PC-3 (cell line): ENCODE data around the gene THUMPD3. TPM values are rescaled to one million over a fixed set of nuclear protein-coding genes. Genes with fewer than 3 reads are reported as not detected.

Experiments
- ATAC-seq: fragments of 200-7000 bp; cut with Tn5 transposase; 2 replicates; pipeline ENCODE4 v1.9.1; 2020; ENCODE audit warnings: mild to moderate bottlenecking, moderate library complexity
- BruUV-seq: library from RNA; stranded (reverse); fragments of 400-500 nt; replicated peaks from 2 replicates; lab custom pipeline; 2021; lab: Mats Ljungman, UMichigan
- CTCF ChIA-PET: fragments of 300-600 bp; sonication (Branson Sonifier 250); formaldehyde crosslinking; loops from one replicate; lab custom pipeline; 2022; ENCODE audit warnings: antibody characterized with exemption; lab: Charles Lee
- POLR2A ChIA-PET: fragments of 300-600 bp; sonication (Branson Sonifier 250); formaldehyde crosslinking; loops from one replicate; lab custom pipeline; 2022; ENCODE audit warnings: antibody characterized with exemption; ENCODE audit not compliant: unreplicated experiment; lab: Charles Lee
- DNase-seq: peaks from one replicate; pipeline ENCODE4 v3.0.0-alpha.2; 2015
- H2AFZ ChIP-seq: fragments of 300-600 bp; sonication (generic); 2 replicates; pipeline ENCODE4 v1.6.0; 2016; ENCODE audit warnings: antibody characterized with exemption, low read length
- H3F3A ChIP-seq: fragments of 300-600 bp; sonication (generic); one replicate; pipeline ENCODE4 v1.6.0; 2017; ENCODE audit warnings: antibody characterized with exemption, low read length, control low read depth, mild to moderate bottlenecking; ENCODE audit not compliant: unreplicated experiment
- H3K27ac ChIP-seq: fragments of 300-600 bp; sonication (generic); 2 replicates; pipeline ENCODE4 v1.5.1; 2016; ENCODE audit warnings: mild to moderate bottlenecking, low read length
- H3K27me3 ChIP-seq: fragments of 300-600 bp; sonication (generic); 2 replicates; pipeline ENCODE4 v1.6.1; 2016; ENCODE audit warnings: low read length, mixed read lengths
- H3K36me3 ChIP-seq: fragments of 300-600 bp; sonication (generic); 2 replicates; pipeline ENCODE4 v1.6.1; 2016; ENCODE audit warnings: low read depth, mixed run types, low read length, mixed read lengths
- H3K4me1 ChIP-seq: fragments of 300-600 bp; sonication (generic); 2 replicates; pipeline ENCODE4 v1.5.1; 2016; ENCODE audit warnings: low read length; ENCODE audit not compliant: insufficient read depth
- H3K4me2 ChIP-seq: fragments of 300-600 bp; sonication (generic); 2 replicates; pipeline ENCODE4 v1.6.0; 2016; ENCODE audit warnings: low read length
- H3K4me3 ChIP-seq: fragments of 300-600 bp; sonication (generic); 2 replicates; pipeline ENCODE4 v1.5.1; 2016; ENCODE audit warnings: mild to moderate bottlenecking, low read length, mixed read lengths
- H3K79me2 ChIP-seq: fragments of 300-600 bp; sonication (generic); 2 replicates; pipeline ENCODE4 v1.6.1; 2017; ENCODE audit warnings: low read length, mixed read lengths
- H3K9ac ChIP-seq: fragments of 300-600 bp; sonication (generic); 2 replicates; pipeline ENCODE4 v1.6.0; 2016; ENCODE audit warnings: mild to moderate bottlenecking, low read length
- H3K9me2 ChIP-seq: fragments of 300-600 bp; sonication (generic); replicated peaks from 2 replicates; pipeline ENCODE4 v1.6.1; 2016; ENCODE audit warnings: mixed run types, low read length, mixed read lengths
- H3K9me3 ChIP-seq: fragments of 300-600 bp; sonication (generic); 2 replicates; pipeline ENCODE4 v1.6.1; 2016; ENCODE audit warnings: low read length, mixed read lengths
- H4K20me1 ChIP-seq: fragments of 300-600 bp; sonication (generic); 2 replicates; pipeline ENCODE4 v1.6.1; 2016; ENCODE audit warnings: low read length, mixed read lengths
- EZH2 ChIP-seq: fragments of 300-600 bp; sonication (generic); IDR thresholded peaks from one replicate; pipeline ENCODE4 v1.6.1; 2017; ENCODE audit warnings: antibody characterized with exemption, mild to moderate bottlenecking, low read length; ENCODE audit not compliant: unreplicated experiment
- EZH2phosphoT487 ChIP-seq: fragments of 300-600 bp; sonication (generic); IDR thresholded peaks from 2 replicates; pipeline ENCODE4 v1.6.1; 2018; ENCODE audit warnings: mild to moderate bottlenecking, antibody characterized with exemption, low read length, borderline replicate concordance
- intact Hi-C: fragments of 100-400 bp; cut with micrococcal nuclease; formaldehyde crosslinking; loops from 2 replicates; pipeline ENCODE4 v1.9.0; 2023
- total RNA-seq: library from RNA; depleted of rRNA; stranded (reverse); fragments of >200 nt; gene quantifications from 2 replicates; pipeline ENCODE4 v1.2.3, GENCODE V29; 2014
- TF ChIP-seq, protein P1 (sequence below): fragments of 300-600 bp; sonication (generic); conservative IDR thresholded peaks from 2 replicates; pipeline ENCODE4 v1.5.1; 2017; ENCODE audit warnings: antibody characterized with exemption, low read depth, mild to moderate bottlenecking, low read length

The THUMPD3 gene
- total RNA-seq, 1 experiment from 2014 or later = 45.3 TPM

GRCh38 chr3:9412293-9412692, 49.4 kb downstream of the THUMPD3 start:
- intact Hi-C loops = no loop called here
- H3K9me3 ChIP-seq = no peaks in the 10 kb centered on the region
- H3K27me3 ChIP-seq = no peaks in the 10 kb centered on the region
- ATAC-seq (no peak), DNase-seq (no peak)
- H3K27ac ChIP-seq = no peak overlapping the region
- H3K4me2 ChIP-seq = no peak overlapping the region
- no peak overlapping the region for H2AFZ ChIP-seq
- H3K9me2 ChIP-seq = no peaks in the 10 kb centered on the region
- H3K79me2 ChIP-seq = peaks cover 100% of the 10 kb centered on the region
- BruUV-seq = no TSS peak
- ChIA-PET CTCF (no interaction called here), POLR2A (no interaction called here)
- peaks cover 7% of the 10 kb centered on the region; the same call in 1 of the 2 replicates for H3K36me3 ChIP-seq
- H3K4me1 ChIP-seq = no peaks in the 10 kb centered on the region
- no peak overlapping the region for H3K9ac ChIP-seq
- no peak overlapping the region for H3K4me3 ChIP-seq
- H4K20me1 ChIP-seq = peaks cover 84% of the 10 kb centered on the region
- TF ChIP-seq EZH2phosphoT487 (no peak), EZH2 (no peak)
- TF ChIP-seq, protein P1, sequence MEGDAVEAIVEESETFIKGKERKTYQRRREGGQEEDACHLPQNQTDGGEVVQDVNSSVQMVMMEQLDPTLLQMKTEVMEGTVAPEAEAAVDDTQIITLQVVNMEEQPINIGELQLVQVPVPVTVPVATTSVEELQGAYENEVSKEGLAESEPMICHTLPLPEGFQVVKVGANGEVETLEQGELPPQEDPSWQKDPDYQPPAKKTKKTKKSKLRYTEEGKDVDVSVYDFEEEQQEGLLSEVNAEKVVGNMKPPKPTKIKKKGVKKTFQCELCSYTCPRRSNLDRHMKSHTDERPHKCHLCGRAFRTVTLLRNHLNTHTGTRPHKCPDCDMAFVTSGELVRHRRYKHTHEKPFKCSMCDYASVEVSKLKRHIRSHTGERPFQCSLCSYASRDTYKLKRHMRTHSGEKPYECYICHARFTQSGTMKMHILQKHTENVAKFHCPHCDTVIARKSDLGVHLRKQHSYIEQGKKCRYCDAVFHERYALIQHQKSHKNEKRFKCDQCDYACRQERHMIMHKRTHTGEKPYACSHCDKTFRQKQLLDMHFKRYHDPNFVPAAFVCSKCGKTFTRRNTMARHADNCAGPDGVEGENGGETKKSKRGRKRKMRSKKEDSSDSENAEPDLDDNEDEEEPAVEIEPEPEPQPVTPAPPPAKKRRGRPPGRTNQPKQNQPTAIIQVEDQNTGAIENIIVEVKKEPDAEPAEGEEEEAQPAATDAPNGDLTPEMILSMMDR = no peak
- H3F3A ChIP-seq = no peaks in the 10 kb centered on the region

DNA sequence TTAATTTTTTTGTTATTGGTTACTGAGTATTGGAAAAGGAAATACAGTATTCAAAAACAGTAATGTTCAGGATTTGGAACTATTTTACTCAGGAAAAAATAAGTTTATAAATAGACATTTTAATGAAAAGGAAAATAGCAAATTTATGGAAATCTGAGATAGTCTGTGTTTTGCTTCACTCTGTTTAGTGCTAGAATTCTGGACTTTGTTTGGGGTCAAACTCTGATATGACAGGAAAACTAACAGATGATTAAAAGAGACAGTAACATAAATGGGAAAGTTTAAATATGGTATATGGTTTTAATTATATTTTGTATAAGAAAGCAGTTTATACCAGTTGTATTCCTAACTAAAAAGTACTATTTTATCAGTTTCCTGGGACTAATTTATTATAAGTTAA, 52.0 kb downstream of the THUMPD3 start:
- ChIA-PET CTCF (no interaction called here), POLR2A (no interaction called here)
- Histone ChIP-seq H3K79me2 (peaks cover 98% of the 10 kb centered on the region), H3K27me3 (no peaks in the 10 kb centered on the region), H3K9me2 (no peaks in the 10 kb centered on the region), H3K36me3 (no peaks in the 10 kb centered on the region), H3K4me2 (no peak overlapping the region), H3K4me3 (no peak overlapping the region), H3K9me3 (no peaks in the 10 kb centered on the region), H3F3A (no peaks in the 10 kb centered on the region), H3K27ac (no peak overlapping the region), H4K20me1 (peaks cover 69% of the 10 kb centered on the region), H3K9ac (no peak overlapping the region), H3K4me1 (no peaks in the 10 kb centered on the region; the same call in 1 of the 2 replicates), H2AFZ (no peak overlapping the region)
- intact Hi-C loops = no loop called here
- no TSS peak for BruUV-seq
- DNase-seq = no peak
- no peak for ATAC-seq
- no peak for TF ChIP-seq EZH2
- TF ChIP-seq EZH2phosphoT487 = no peak
- TF ChIP-seq, protein P1 = no peak

DNA sequence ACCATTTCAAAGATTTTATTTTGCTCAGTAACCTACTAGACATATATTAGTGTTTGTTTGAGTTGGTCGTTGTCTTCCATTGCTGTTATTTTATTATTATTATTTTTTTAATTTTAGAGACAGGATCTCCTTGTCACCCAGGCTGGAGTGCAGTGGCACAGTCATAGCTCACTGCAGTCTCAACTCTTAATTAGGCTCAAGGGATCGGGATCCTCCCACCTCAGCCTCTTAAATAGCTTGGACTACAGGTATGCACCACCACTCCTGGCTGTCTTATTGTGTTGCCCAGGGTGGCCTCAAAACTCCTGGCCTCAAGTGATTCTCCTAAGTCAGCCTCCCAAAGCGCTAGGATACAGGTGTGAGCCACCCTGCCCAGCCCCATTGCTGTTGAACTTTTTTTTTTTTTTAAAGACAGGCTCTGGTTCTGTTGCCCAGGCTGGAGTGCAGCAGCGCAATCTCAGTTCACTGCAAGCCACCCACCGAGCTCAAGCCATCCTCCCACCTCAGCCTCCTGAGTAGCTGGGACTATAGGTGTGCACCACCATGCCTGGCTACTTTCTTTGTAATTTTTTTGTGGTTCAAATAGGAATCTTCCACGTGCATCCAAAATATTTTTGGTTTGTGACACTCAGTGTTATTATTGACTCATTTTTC, 52.8 kb downstream of the THUMPD3 start:
- Histone ChIP-seq H3F3A (no peaks in the 10 kb centered on the region), H3K9me3 (no peaks in the 10 kb centered on the region), H3K9me2 (no peaks in the 10 kb centered on the region), H3K36me3 (no peaks in the 10 kb centered on the region), H3K27me3 (no peaks in the 10 kb centered on the region), H3K4me3 (no peak overlapping the region), H3K4me1 (peaks cover 4% of the 10 kb centered on the region), H3K79me2 (peaks cover 98% of the 10 kb centered on the region), H4K20me1 (peaks cover 62% of the 10 kb centered on the region), H2AFZ (no peak overlapping the region), H3K4me2 (no peak overlapping the region), H3K27ac (no peak overlapping the region), H3K9ac (no peak overlapping the region)
- ChIA-PET CTCF (no interaction called here), POLR2A (interaction anchor here (0.7 kb wide), 1 partner anchor 120 kb away, joined by 3 read pairs; no protein-coding TSS in a partner anchor)
- no TSS peak for BruUV-seq
- ATAC-seq = no peak
- DNase-seq = no peak
- TF ChIP-seq EZH2 (no peak), EZH2phosphoT487 (no peak)
- TF ChIP-seq, protein P1 = no peak
- intact Hi-C loops = no loop called here
